GM23338 (cell line): Measurements from ENCODE around the gene EIF4A3. TPM values are rescaled to one million over a fixed set of nuclear protein-coding genes. Genes with fewer than 3 reads are reported as not detected.

Source experiments
- ATAC-seq: fragments of 200-7000 bp; cut with Tn5 transposase; 3 replicates; pipeline ENCODE4 v1.9.1; 2020
- DNase-seq: peaks from one replicate; pipeline ENCODE4 v3.0.0-alpha.2; 2015; ENCODE audit warnings: low spot score
- H2AFZ ChIP-seq: fragments of 200-600 bp; sonication (generic); 2 replicates; pipeline ENCODE4 v1.8.0; 2016; ENCODE audit warnings: antibody characterized with exemption, mild to moderate bottlenecking, moderate library complexity
- H3F3A ChIP-seq: fragments of 200-600 bp; sonication (generic); replicated peaks from 2 replicates; pipeline ENCODE4 v1.8.0; 2017; ENCODE audit warnings: antibody characterized with exemption, mixed run types, low read depth
- H3K27ac ChIP-seq: fragments of 200-600 bp; sonication (generic); 2 replicates; pipeline ENCODE4 v1.6.1; 2016; ENCODE audit warnings: low read depth
- H3K27me3 ChIP-seq: fragments of 200-600 bp; sonication (generic); 2 replicates; pipeline ENCODE4 v1.8.0; 2016; ENCODE audit warnings: mild to moderate bottlenecking, mixed run types, moderate library complexity; ENCODE audit not compliant: insufficient read depth
- H3K36me3 ChIP-seq: fragments of 200-600 bp; sonication (generic); 2 replicates; pipeline ENCODE4 v1.8.0; 2016; ENCODE audit warnings: mild to moderate bottlenecking; ENCODE audit not compliant: insufficient read depth
- H3K4me1 ChIP-seq: fragments of 200-600 bp; sonication (generic); 2 replicates; pipeline ENCODE4 v1.8.0; 2016; ENCODE audit warnings: mild to moderate bottlenecking, moderate library complexity; ENCODE audit not compliant: insufficient read depth
- H3K4me2 ChIP-seq: fragments of 200-600 bp; sonication (generic); 2 replicates; pipeline ENCODE4 v1.7.1; 2017; ENCODE audit warnings: mixed run types
- H3K4me3 ChIP-seq: fragments of 200-600 bp; sonication (generic); 2 replicates; pipeline ENCODE4 v1.6.1; 2016; ENCODE audit warnings: mixed run types
- H3K79me2 ChIP-seq: fragments of 200-600 bp; sonication (generic); replicated peaks from 2 replicates; pipeline ENCODE4 v1.8.0; 2017; ENCODE audit warnings: mild to moderate bottlenecking; ENCODE audit not compliant: insufficient read depth
- H3K9me2 ChIP-seq: fragments of 200-600 bp; sonication (generic); 2 replicates; pipeline ENCODE4 v1.8.0; 2017; ENCODE audit not compliant: insufficient read depth
- H4K20me1 ChIP-seq: fragments of 200-600 bp; sonication (generic); replicated peaks from 2 replicates; pipeline ENCODE4 v1.8.0; 2017; ENCODE audit warnings: mild to moderate bottlenecking; ENCODE audit not compliant: insufficient read depth
- H3K27ac Mint-ChIP-seq: 2 replicates; pipeline ENCODE4 v1.8.0; 2020; ENCODE audit warnings: inconsistent platforms, mild to moderate bottlenecking, moderate library complexity, mixed read lengths
- H3K27me3 Mint-ChIP-seq: 3 replicates; pipeline ENCODE4 v1.8.0; 2022; ENCODE audit warnings: low read depth, mild to moderate bottlenecking, moderate library complexity, mixed read lengths, inconsistent platforms; ENCODE audit not compliant: insufficient read depth, poor library complexity
- H3K36me3 Mint-ChIP-seq: 3 replicates; pipeline ENCODE4 v1.8.0; 2021; ENCODE audit warnings: low read depth, mild to moderate bottlenecking, inconsistent platforms, moderate library complexity, mixed read lengths
- H3K4me1 Mint-ChIP-seq: 3 replicates; pipeline ENCODE4 v1.8.0; 2020; ENCODE audit warnings: mild to moderate bottlenecking, inconsistent platforms, mixed read lengths
- H3K4me3 Mint-ChIP-seq: 3 replicates; pipeline ENCODE4 v1.8.0; 2021; ENCODE audit warnings: moderate library complexity, mild to moderate bottlenecking, inconsistent platforms, mixed read lengths
- H3K9me3 Mint-ChIP-seq: 3 replicates; pipeline ENCODE4 v1.8.0; 2020; ENCODE audit warnings: moderate library complexity, mild to moderate bottlenecking, inconsistent platforms, mixed read lengths
- CREB1 ChIP-seq: fragments of 250-450 bp; sonication (Bioruptor Pico); IDR thresholded peaks from 2 replicates; pipeline ENCODE4 v1.5.0; 2020; ENCODE audit warnings: low read depth, mild to moderate bottlenecking, moderate library complexity
- EZH2 ChIP-seq: fragments of 200-600 bp; sonication (generic); IDR thresholded peaks from one replicate; pipeline ENCODE4 v1.8.0; 2017; ENCODE audit warnings: antibody characterized with exemption, mild to moderate bottlenecking, low read depth; ENCODE audit not compliant: unreplicated experiment
- EZH2phosphoT487 ChIP-seq: fragments of 200-600 bp; sonication (generic); IDR thresholded peaks from one replicate; pipeline ENCODE4 v1.8.1; 2018; ENCODE audit warnings: antibody characterized with exemption; ENCODE audit not compliant: unreplicated experiment
- JUNB ChIP-seq: IDR thresholded peaks from one replicate; pipeline ENCODE4 v1.6.1; 2016; ENCODE audit warnings: antibody characterized with exemption; ENCODE audit not compliant: unreplicated experiment
- NANOG ChIP-seq: IDR thresholded peaks from 2 replicates; pipeline ENCODE4 v1.6.1; 2016; ENCODE audit warnings: antibody characterized with exemption, borderline replicate concordance
- POLR2AphosphoS5 ChIP-seq: IDR thresholded peaks from 2 replicates; pipeline ENCODE4 v1.6.1; 2016; ENCODE audit warnings: antibody characterized with exemption, low read depth
- STAT1 ChIP-seq: IDR thresholded peaks from one replicate; pipeline ENCODE4 v1.6.1; 2016; ENCODE audit warnings: antibody characterized with exemption; ENCODE audit not compliant: unreplicated experiment
- ZNF114 ChIP-seq: fragments of 250-450 bp; sonication (Bioruptor Pico); IDR thresholded peaks from 2 replicates; pipeline ENCODE4 v1.5.0; 2020; ENCODE audit warnings: mild to moderate bottlenecking, moderate library complexity
- ZNF331 ChIP-seq: fragments of 250-450 bp; sonication (Bioruptor Pico); IDR thresholded peaks from 2 replicates; pipeline ENCODE4 v1.5.0; 2020; ENCODE audit warnings: low read depth, mild to moderate bottlenecking, moderate library complexity
- polyA plus RNA-seq: library from polyadenylated mRNA; unstranded; fragments of >200 nt; fragmentation: Nextera tagmentation; extraction: Ambion mirVana; gene quantifications from 2 replicates; pipeline ENCODE4 v1.2.1, GENCODE V29; 2016
- total RNA-seq: library from RNA; depleted of rRNA; stranded (reverse); fragments of >200 nt; shearing (Covaris generic); gene quantifications from 2 replicates; pipeline ENCODE4 v1.2.3, GENCODE V29; 2014
- TF ChIP-seq, protein P1 (sequence below): IDR thresholded peaks from one replicate; pipeline ENCODE4 v1.6.1; 2018; ENCODE audit warnings: antibody characterized with exemption; ENCODE audit not compliant: unreplicated experiment
- TF ChIP-seq, protein P2 (sequence below): fragments of 250-450 bp; sonication (Bioruptor Pico); IDR thresholded peaks from 2 replicates; pipeline ENCODE4 v1.5.0; 2020; ENCODE audit warnings: mild to moderate bottlenecking, moderate library complexity

EIF4A3 gene
- total and polyA plus RNA-seq, 2 experiments from 2014 or later, result 146 to 156 TPM

DNA sequence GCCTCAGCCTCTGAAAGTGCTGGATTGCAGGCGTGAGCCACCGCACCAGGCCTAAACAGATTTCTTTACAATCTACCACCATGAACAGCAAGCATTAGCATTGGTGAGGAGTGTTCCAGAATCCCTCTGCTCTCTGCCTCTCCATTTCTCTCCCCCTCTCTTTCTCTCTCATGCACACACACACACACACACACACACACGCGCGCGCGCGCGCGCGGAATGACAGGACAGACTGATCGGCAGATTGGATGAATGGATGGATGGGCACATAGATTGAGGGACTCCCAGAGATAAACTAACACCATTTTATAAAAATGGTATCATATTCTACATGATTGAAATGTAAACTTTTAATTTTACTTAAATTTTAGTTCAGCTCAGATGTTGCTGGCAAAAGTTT, 26.2 kb upstream of the EIF4A3 start:
- no peaks in the 10 kb centered on the region for H3K36me3 ChIP-seq
- no peaks in the 10 kb centered on the region for H3K9me2 ChIP-seq
- H4K20me1 ChIP-seq, result no peaks in the 10 kb centered on the region
- TF ChIP-seq ZNF114 (CRISPR knock-in tag) (no peak), JUNB (no peak), POLR2AphosphoS5 (no peak), EZH2 (no peak), STAT1 (no peak), ZNF331 (no peak), NANOG (no peak), CREB1 (CRISPR knock-in tag) (no peak), EZH2phosphoT487 (no peak)
- TF ChIP-seq, protein P1, sequence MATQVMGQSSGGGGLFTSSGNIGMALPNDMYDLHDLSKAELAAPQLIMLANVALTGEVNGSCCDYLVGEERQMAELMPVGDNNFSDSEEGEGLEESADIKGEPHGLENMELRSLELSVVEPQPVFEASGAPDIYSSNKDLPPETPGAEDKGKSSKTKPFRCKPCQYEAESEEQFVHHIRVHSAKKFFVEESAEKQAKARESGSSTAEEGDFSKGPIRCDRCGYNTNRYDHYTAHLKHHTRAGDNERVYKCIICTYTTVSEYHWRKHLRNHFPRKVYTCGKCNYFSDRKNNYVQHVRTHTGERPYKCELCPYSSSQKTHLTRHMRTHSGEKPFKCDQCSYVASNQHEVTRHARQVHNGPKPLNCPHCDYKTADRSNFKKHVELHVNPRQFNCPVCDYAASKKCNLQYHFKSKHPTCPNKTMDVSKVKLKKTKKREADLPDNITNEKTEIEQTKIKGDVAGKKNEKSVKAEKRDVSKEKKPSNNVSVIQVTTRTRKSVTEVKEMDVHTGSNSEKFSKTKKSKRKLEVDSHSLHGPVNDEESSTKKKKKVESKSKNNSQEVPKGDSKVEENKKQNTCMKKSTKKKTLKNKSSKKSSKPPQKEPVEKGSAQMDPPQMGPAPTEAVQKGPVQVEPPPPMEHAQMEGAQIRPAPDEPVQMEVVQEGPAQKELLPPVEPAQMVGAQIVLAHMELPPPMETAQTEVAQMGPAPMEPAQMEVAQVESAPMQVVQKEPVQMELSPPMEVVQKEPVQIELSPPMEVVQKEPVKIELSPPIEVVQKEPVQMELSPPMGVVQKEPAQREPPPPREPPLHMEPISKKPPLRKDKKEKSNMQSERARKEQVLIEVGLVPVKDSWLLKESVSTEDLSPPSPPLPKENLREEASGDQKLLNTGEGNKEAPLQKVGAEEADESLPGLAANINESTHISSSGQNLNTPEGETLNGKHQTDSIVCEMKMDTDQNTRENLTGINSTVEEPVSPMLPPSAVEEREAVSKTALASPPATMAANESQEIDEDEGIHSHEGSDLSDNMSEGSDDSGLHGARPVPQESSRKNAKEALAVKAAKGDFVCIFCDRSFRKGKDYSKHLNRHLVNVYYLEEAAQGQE, result no peak
- TF ChIP-seq, protein P2, sequence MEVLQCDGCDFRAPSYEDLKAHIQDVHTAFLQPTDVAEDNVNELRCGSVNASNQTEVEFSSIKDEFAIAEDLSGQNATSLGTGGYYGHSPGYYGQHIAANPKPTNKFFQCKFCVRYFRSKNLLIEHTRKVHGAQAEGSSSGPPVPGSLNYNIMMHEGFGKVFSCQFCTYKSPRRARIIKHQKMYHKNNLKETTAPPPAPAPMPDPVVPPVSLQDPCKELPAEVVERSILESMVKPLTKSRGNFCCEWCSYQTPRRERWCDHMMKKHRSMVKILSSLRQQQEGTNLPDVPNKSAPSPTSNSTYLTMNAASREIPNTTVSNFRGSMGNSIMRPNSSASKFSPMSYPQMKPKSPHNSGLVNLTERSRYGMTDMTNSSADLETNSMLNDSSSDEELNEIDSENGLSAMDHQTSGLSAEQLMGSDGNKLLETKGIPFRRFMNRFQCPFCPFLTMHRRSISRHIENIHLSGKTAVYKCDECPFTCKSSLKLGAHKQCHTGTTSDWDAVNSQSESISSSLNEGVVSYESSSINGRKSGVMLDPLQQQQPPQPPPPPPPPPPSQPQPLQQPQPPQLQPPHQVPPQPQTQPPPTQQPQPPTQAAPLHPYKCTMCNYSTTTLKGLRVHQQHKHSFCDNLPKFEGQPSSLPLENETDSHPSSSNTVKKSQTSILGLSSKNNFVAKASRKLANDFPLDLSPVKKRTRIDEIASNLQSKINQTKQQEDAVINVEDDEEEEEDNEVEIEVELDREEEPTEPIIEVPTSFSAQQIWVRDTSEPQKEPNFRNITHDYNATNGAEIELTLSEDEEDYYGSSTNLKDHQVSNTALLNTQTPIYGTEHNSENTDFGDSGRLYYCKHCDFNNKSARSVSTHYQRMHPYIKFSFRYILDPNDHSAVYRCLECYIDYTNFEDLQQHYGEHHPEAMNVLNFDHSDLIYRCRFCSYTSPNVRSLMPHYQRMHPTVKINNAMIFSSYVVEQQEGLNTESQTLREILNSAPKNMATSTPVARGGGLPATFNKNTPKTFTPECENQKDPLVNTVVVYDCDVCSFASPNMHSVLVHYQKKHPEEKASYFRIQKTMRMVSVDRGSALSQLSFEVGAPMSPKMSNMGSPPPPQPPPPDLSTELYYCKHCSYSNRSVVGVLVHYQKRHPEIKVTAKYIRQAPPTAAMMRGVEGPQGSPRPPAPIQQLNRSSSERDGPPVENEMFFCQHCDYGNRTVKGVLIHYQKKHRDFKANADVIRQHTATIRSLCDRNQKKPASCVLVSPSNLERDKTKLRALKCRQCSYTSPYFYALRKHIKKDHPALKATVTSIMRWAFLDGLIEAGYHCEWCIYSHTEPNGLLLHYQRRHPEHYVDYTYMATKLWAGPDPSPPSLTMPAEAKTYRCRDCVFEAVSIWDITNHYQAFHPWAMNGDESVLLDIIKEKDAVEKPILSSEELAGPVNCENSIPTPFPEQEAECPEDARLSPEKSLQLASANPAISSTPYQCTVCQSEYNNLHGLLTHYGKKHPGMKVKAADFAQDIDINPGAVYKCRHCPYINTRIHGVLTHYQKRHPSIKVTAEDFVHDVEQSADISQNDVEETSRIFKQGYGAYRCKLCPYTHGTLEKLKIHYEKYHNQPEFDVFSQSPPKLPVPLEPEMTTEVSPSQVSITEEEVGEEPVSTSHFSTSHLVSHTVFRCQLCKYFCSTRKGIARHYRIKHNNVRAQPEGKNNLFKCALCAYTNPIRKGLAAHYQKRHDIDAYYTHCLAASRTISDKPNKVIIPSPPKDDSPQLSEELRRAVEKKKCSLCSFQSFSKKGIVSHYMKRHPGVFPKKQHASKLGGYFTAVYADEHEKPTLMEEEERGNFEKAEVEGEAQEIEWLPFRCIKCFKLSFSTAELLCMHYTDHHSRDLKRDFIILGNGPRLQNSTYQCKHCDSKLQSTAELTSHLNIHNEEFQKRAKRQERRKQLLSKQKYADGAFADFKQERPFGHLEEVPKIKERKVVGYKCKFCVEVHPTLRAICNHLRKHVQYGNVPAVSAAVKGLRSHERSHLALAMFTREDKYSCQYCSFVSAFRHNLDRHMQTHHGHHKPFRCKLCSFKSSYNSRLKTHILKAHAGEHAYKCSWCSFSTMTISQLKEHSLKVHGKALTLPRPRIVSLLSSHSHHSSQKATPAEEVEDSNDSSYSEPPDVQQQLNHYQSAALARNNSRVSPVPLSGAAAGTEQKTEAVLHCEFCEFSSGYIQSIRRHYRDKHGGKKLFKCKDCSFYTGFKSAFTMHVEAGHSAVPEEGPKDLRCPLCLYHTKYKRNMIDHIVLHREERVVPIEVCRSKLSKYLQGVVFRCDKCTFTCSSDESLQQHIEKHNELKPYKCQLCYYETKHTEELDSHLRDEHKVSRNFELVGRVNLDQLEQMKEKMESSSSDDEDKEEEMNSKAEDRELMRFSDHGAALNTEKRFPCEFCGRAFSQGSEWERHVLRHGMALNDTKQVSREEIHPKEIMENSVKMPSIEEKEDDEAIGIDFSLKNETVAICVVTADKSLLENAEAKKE, result no peak
- ATAC-seq (no peak), DNase-seq (no peak)
- H3K9me3 Mint-ChIP-seq, result no peaks in the 10 kb centered on the region
- H3K4me1 Mint-ChIP-seq, result peaks cover 4% of the 10 kb centered on the region
- H2AFZ ChIP-seq, result no peak overlapping the region
- no peak overlapping the region for H3K27ac Mint-ChIP-seq
- H3K4me2 ChIP-seq, result no peak overlapping the region
- H3K79me2 ChIP-seq, result no peaks in the 10 kb centered on the region
- no peak overlapping the region for H3K4me3 ChIP-seq
- no peaks in the 10 kb centered on the region for H3K36me3 Mint-ChIP-seq
- H3K27me3 ChIP-seq, result no peaks in the 10 kb centered on the region
- peaks cover 12% of the 10 kb centered on the region for H3K27me3 Mint-ChIP-seq
- no peak overlapping the region for H3K4me3 Mint-ChIP-seq
- H3K4me1 ChIP-seq, result no peaks in the 10 kb centered on the region
- no peaks in the 10 kb centered on the region for H3F3A ChIP-seq
- no peak overlapping the region for H3K27ac ChIP-seq
